Kidney (tissue), 14 donors: Measurements from ENCODE around the gene ERBIN. TPM values are rescaled to one million over a fixed set of nuclear protein-coding genes. Genes with fewer than 3 reads are reported as not detected.

Source experiments
- DNase-seq, 5 donors: peaks; one replicate each; pipeline ENCODE4 v3.0.0-alpha.2; 2013 to 2020
- FAIRE-seq: peaks from 2 replicates; lab custom pipeline; 2012; peaks lifted over from hg19 to GRCh38; lab: Jason Lieb, UNC
- H3K27ac ChIP-seq, 2 donors: one replicate each; pipeline ENCODE4 v1.7.0; 2013; ENCODE audit warnings: low read depth in 2 of 2, low read length in 2 of 2, inconsistent platforms in 1 of 2
- H3K27me3 ChIP-seq: one replicate; pipeline ENCODE4 v1.7.1; 2013; ENCODE audit warnings: low read length, inconsistent platforms; ENCODE audit not compliant: control insufficient read depth, insufficient read depth
- H3K36me3 ChIP-seq, 3 donors: one replicate each; pipeline versions ENCODE4 v1.7.0 to v1.7.1; 2013; ENCODE audit warnings: low read length in 3 of 3, control low read depth in 1 of 3, inconsistent platforms in 1 of 3; ENCODE audit not compliant: insufficient read depth in 3 of 3, control insufficient read depth in 2 of 3
- H3K4me1 ChIP-seq, 3 donors: one replicate each; pipeline versions ENCODE4 v1.7.0 to v1.7.1; 2013; ENCODE audit warnings: low read length in 3 of 3, inconsistent platforms in 1 of 3, low read depth in 1 of 3; ENCODE audit not compliant: control insufficient read depth in 2 of 3, insufficient read depth in 2 of 3
- H3K4me3 ChIP-seq, 3 donors: one replicate each; pipeline versions ENCODE4 v1.7.0 to v1.8.1; 2013; ENCODE audit warnings: low read length in 3 of 3, control low read depth in 1 of 3, inconsistent platforms in 1 of 3
- H3K9ac ChIP-seq, 3 donors: one replicate each; pipeline versions ENCODE4 v1.7.0 to v1.7.1; 2013; ENCODE audit warnings: low read length in 3 of 3, control low read depth in 1 of 3, inconsistent platforms in 1 of 3
- H3K9me3 ChIP-seq, 3 donors: one replicate each; pipeline versions ENCODE4 v1.7.0 to v1.7.1; 2013; ENCODE audit warnings: low read length in 3 of 3, control low read depth in 1 of 3, inconsistent platforms in 1 of 3; ENCODE audit not compliant: control insufficient read depth in 2 of 3, insufficient read depth in 1 of 3
- CTCF ChIP-seq: IDR thresholded peaks from 3 replicates; pipeline ENCODE4 v1.5.1; 2012; ENCODE audit warnings: mild to moderate bottlenecking, moderate library complexity, borderline replicate concordance; ENCODE audit not compliant: insufficient read depth; ENCODE audit errors: extremely low read depth
- intact Hi-C: fragments of 100-400 bp; cut with DNase I; formaldehyde crosslinking; loops from one replicate; pipeline ENCODE4 v1.11.1; 2022
- polyA plus RNA-seq: library from polyadenylated mRNA; stranded (reverse); fragments of 350-450 nt; fragmentation: Illumina TruSeq; extraction: RNeasy Lipid Tissue Mini Kit (QIAGEN cat#74804); gene quantifications from one replicate; pipeline ENCODE4 v1.2.3, GENCODE V29; 2014; ENCODE audit warnings: low read depth, low replicate concordance; ENCODE audit not compliant: insufficient read depth
- total RNA-seq: library from RNA; stranded (reverse); fragmentation: NEBNext Ultra II Directional; extraction: Animal tissue kit (Norgen Biotek cat#: 25700); gene quantifications from one replicate; pipeline ENCODE4 v1.2.1, GENCODE V29; 2021
- donor health status: control.
- donor health status: control.
- donor health status: control.
- donor health status: control.
- donor health status: control.
- donor health status: DM: yes; HTN: yes; CAD: no.
- donor health status: Normal renal cell carcinoma (clear cell type).

The ERBIN gene
- total and polyA plus RNA-seq, 2 donors from 2014 or later, result 14.3 to 85.1 TPM

DNA sequence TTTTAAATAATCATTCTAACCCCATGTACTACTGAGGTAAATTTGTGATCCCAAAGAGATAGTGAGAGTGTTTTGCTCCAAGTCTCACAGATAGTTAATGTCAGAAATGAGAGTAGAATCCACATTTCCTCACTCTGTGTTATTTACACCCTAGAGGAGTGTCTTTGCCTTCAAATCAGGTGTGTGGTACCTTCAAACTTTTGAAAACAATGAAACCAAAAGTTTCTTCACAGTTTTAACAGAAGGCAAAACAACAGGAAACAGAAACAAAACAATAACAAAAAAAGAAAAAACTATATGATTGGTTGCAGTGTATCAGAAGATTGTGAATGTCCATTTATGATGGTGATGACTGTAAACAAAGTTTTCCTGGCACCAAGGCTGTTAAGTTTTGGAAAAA lies 85.9 kb downstream of the ERBIN start:
- H3K27me3 ChIP-seq, result no peaks in the 10 kb centered on the region
- TF ChIP-seq CTCF, result no peak
- DNase-seq (no peak), FAIRE-seq (no peak)
- peaks cover 3 to 12% (median 4%) of the 10 kb centered on the region in 3 donors for H3K36me3 ChIP-seq
- intact Hi-C loops, result no loop called here
- H3K4me3 ChIP-seq, result no peak overlapping the region
- no peak overlapping the region for H3K27ac ChIP-seq
- H3K9ac ChIP-seq, result no peak overlapping the region
- no peaks in the 10 kb centered on the region for H3K9me3 ChIP-seq
- H3K4me1 ChIP-seq, result no peaks in the 10 kb centered on the region

DNA sequence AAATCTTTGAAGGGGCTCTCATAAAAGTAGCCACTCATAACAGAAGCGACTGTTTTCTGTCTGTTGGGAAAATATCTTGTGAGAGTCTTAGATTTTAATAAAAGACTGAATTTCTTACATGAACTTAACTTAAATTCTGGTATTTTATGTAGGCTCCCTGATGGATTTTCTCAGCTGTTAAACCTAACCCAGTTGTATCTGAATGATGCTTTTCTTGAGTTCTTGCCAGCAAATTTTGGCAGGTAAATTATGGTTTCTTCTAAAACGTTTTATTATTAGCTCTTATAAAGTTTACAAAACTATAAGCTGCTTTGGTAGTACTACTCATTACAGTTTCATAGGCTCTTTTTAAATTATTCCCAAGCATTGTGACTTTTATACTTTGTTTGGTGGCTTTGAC lies 87.0 kb downstream of the ERBIN start:
- FAIRE-seq, result no peak
- H3K36me3 ChIP-seq, result peaks cover 3 to 12% (median 4%) of the 10 kb centered on the region in 3 donors
- intact Hi-C loops, result no loop called here
- no peak for TF ChIP-seq CTCF
- peak in 1 of 5 donors; percentile 9 for DNase-seq
- H3K27me3 ChIP-seq, result no peaks in the 10 kb centered on the region
- H3K9ac ChIP-seq, result no peak overlapping the region
- H3K9me3 ChIP-seq, result no peaks in the 10 kb centered on the region
- no peak overlapping the region for H3K27ac ChIP-seq
- H3K4me1 ChIP-seq, result no peaks in the 10 kb centered on the region
- no peak overlapping the region for H3K4me3 ChIP-seq

GRCh38 chr5:66013906-66014305 lies 87.5 kb downstream of the ERBIN start:
- Histone ChIP-seq H3K36me3 (peaks cover 3 to 12% (median 4%) of the 10 kb centered on the region in 3 donors), H3K27me3 (no peaks in the 10 kb centered on the region), H3K4me3 (no peak overlapping the region), H3K4me1 (no peaks in the 10 kb centered on the region), H3K9ac (no peak overlapping the region), H3K9me3 (no peaks in the 10 kb centered on the region), H3K27ac (no peak overlapping the region)
- DNase-seq (no peak), FAIRE-seq (no peak)
- intact Hi-C loops, result no loop called here
- TF ChIP-seq CTCF, result no peak

GRCh38 chr5:66015196-66015960 lies 89.0 kb downstream of the ERBIN start:
- H3K36me3 ChIP-seq, result peaks cover 3 to 12% (median 4%) of the 10 kb centered on the region in 3 donors
- no peak for FAIRE-seq

More at GRCh38 chr5:66015196-66015960, 89.0 kb downstream of the ERBIN start:
- Histone ChIP-seq H3K4me3 (no peak overlapping the region), H3K9me3 (no peaks in the 10 kb centered on the region), H3K27ac (no peak overlapping the region), H3K9ac (no peak overlapping the region), H3K4me1 (no peaks in the 10 kb centered on the region), H3K27me3 (no peaks in the 10 kb centered on the region)
- no peak for DNase-seq
- intact Hi-C loops, result no loop called here
- TF ChIP-seq CTCF, result no peak
